WTC11 (cell line): ENCODE data around the gene ATF5. TPM values are rescaled to one million over a fixed set of nuclear protein-coding genes. Genes with fewer than 3 reads are reported as not detected.

ENCODE experiments used
- ATAC-seq: fragments of 200-7000 bp; cut with Tn5 transposase; 2 replicates; pipeline ENCODE4 v1.10.0; 2021; ENCODE audit warnings: mild to moderate bottlenecking, moderate library complexity
- CTCF ChIA-PET: fragments of 300-600 bp; sonication (Branson Sonifier 250); formaldehyde crosslinking; loops from one replicate; lab custom pipeline; 2021; ENCODE audit warnings: antibody characterized with exemption; lab: Charles Lee
- POLR2A ChIA-PET: fragments of 350-600 bp; sonication (Branson Sonifier 250); formaldehyde crosslinking; loops from one replicate; lab custom pipeline; 2021; ENCODE audit warnings: antibody characterized with exemption; lab: Charles Lee
- DNase-seq: peaks from one replicate; pipeline ENCODE4 v3.0.0; 2021; ENCODE audit warnings: low spot score
- H3K27ac Mint-ChIP-seq: 2 replicates; pipeline ENCODE4 v1.8.0; 2021; ENCODE audit warnings: mixed read lengths
- H3K27me3 Mint-ChIP-seq: 2 replicates; pipeline ENCODE4 v1.8.0; 2021; ENCODE audit warnings: low read depth, mild to moderate bottlenecking, moderate library complexity, mixed read lengths
- H3K36me3 Mint-ChIP-seq: 2 replicates; pipeline ENCODE4 v1.8.0; 2021; ENCODE audit warnings: mixed read lengths
- H3K4me1 Mint-ChIP-seq: 2 replicates; pipeline ENCODE4 v1.8.0; 2022; ENCODE audit warnings: mixed read lengths
- H3K4me3 Mint-ChIP-seq: 2 replicates; pipeline ENCODE4 v1.8.0; 2021; ENCODE audit warnings: mild to moderate bottlenecking, moderate library complexity, mixed read lengths
- H3K9me3 Mint-ChIP-seq: 2 replicates; pipeline ENCODE4 v1.8.0; 2021; ENCODE audit warnings: mixed read lengths
- CREM ChIP-seq: sonication (generic); formaldehyde crosslinking; IDR thresholded peaks from 2 replicates; pipeline ENCODE4 v1.8.1; 2022; ENCODE audit warnings: mild to moderate bottlenecking, missing genetic modification reagents, moderate library complexity
- CTCF ChIP-seq: fragments of 200-600 bp; IDR thresholded peaks from 2 replicates; pipeline ENCODE4 v1.8.0; 2022; ENCODE audit warnings: antibody characterized with exemption
- E2F4 ChIP-seq: sonication (generic); formaldehyde crosslinking; IDR thresholded peaks from 2 replicates; pipeline ENCODE4 v1.8.1; 2022; ENCODE audit warnings: low read depth, mild to moderate bottlenecking, moderate library complexity, missing genetic modification reagents, borderline replicate concordance
- ESRRA ChIP-seq: sonication (generic); formaldehyde crosslinking; IDR thresholded peaks from 2 replicates; pipeline ENCODE4 v1.8.1; 2022; ENCODE audit warnings: mild to moderate bottlenecking, missing genetic modification reagents, borderline replicate concordance
- IRF2 ChIP-seq: sonication (generic); formaldehyde crosslinking; IDR thresholded peaks from 2 replicates; pipeline ENCODE4 v1.8.0; 2022; ENCODE audit warnings: low read depth, missing genetic modification reagents, borderline replicate concordance
- JAZF1 ChIP-seq: fragments of 250-450 bp; sonication (Bioruptor Pico); IDR thresholded peaks from 2 replicates; pipeline ENCODE4 v1.9.0; 2021; ENCODE audit warnings: moderate library complexity, mild to moderate bottlenecking, inconsistent platforms
- NFATC4 ChIP-seq: fragments of 250-450 bp; sonication (Bioruptor Pico); IDR thresholded peaks from 2 replicates; pipeline ENCODE4 v1.9.0; 2021; ENCODE audit warnings: mild to moderate bottlenecking
- SOX15 ChIP-seq: fragments of 250-450 bp; sonication (Bioruptor Pico); IDR thresholded peaks from 2 replicates; pipeline ENCODE4 v1.9.0; 2021; ENCODE audit warnings: mild to moderate bottlenecking
- STAT6 ChIP-seq: sonication (generic); formaldehyde crosslinking; conservative IDR thresholded peaks from 2 replicates; pipeline ENCODE4 v1.8.1; 2023; ENCODE audit warnings: mild to moderate bottlenecking, low read depth, missing genetic modification reagents, moderate library complexity
- ZBTB43 ChIP-seq: sonication (generic); formaldehyde crosslinking; IDR thresholded peaks from 2 replicates; pipeline ENCODE4 v1.8.1; 2023; ENCODE audit warnings: mild to moderate bottlenecking, missing genetic modification reagents
- ZNF425 ChIP-seq: fragments of 250-450 bp; sonication (Bioruptor Pico); conservative IDR thresholded peaks from 2 replicates; pipeline ENCODE4 v1.9.0; 2021; ENCODE audit warnings: mild to moderate bottlenecking
- ZNF512 ChIP-seq: sonication (generic); formaldehyde crosslinking; IDR thresholded peaks from 2 replicates; pipeline ENCODE4 v1.8.1; 2022; ENCODE audit warnings: missing genetic modification reagents, borderline replicate concordance
- total RNA-seq: library from RNA; stranded (reverse); gene quantifications from 3 replicates; pipeline ENCODE4 v1.2.3, GENCODE V29; 2021

Gene ATF5
- total RNA-seq, 1 experiment from 2014 or later = 10.8 TPM

GRCh38 chr19:49911381-49912145 is 17.4 kb upstream of the ATF5 start:
- TF ChIP-seq SOX15 (CRISPR knock-in tag) (no peak), ESRRA (CRISPR knock-in tag) (no peak), IRF2 (CRISPR knock-in tag) (no peak), CREM (no peak), NFATC4 (CRISPR knock-in tag) (no peak), E2F4 (CRISPR knock-in tag) (no peak), ZBTB43 (CRISPR knock-in tag) (no peak), JAZF1 (no peak), STAT6 (CRISPR knock-in tag) (no peak), ZNF425 (no peak), CTCF (no peak), ZNF512 (CRISPR knock-in tag) (no peak)
- TF ChIP-seq, all 79 proteins: peak for 0
- no peak overlapping the region for H3K27ac Mint-ChIP-seq
- POLR2A ChIA-PET = no interaction called here
- H3K27me3 Mint-ChIP-seq = no peaks in the 10 kb centered on the region
- H3K36me3 Mint-ChIP-seq = peaks cover 71% of the 10 kb centered on the region
- peaks cover 16% of the 10 kb centered on the region for H3K4me1 Mint-ChIP-seq
- no peak overlapping the region for H3K4me3 Mint-ChIP-seq
- ATAC-seq (no peak), DNase-seq (no peak)
- peaks cover 6% of the 10 kb centered on the region for H3K9me3 Mint-ChIP-seq
- CTCF ChIA-PET = no interaction called here
